ENCODE measurements around the gene LGALS4.
"Not testable (repeated sequence)": the region's sequence is repeated elsewhere in the genome, so short reads cannot be mapped to it uniquely, and the experiment has no call there.

The LGALS4 gene

DNA sequence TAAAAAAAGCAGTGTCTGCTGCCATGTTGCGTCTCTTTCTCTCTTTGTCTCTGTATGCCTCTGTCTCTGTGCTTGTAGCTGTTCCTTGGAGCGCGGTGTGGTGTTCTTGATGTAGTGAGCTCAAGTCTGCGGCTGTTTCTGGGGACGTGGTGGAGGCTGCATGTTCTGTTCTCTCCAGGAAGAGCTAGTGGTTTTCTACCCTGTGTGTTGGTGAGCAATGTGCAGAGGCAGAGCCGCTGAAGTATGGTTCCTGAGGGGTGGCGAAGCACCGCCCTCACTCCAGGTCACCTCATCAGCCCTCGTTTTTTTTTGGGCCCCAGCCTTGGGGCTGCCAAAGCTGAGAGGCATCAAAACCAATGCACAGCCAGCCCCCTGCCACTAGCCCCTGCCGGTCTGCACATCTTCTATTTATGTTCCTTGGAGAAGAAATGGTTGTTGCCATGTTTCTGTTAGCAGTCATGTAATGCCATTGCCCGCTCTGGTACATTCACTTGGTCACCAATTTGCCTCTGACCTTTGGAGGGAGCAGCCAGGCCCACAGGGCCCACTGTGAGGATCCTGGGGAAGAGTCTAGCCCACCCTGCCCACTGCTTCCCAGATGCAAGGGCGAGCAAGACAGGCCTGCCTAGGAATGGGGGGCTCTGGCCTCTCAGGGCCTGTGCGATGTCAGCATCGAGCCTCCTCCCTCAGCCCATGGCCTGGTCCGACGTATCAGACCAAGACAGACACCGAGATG, 29.9 kb upstream of the LGALS4 start:
- no peak for DNase-seq (ENCODE audit: low spot score)

DNA sequence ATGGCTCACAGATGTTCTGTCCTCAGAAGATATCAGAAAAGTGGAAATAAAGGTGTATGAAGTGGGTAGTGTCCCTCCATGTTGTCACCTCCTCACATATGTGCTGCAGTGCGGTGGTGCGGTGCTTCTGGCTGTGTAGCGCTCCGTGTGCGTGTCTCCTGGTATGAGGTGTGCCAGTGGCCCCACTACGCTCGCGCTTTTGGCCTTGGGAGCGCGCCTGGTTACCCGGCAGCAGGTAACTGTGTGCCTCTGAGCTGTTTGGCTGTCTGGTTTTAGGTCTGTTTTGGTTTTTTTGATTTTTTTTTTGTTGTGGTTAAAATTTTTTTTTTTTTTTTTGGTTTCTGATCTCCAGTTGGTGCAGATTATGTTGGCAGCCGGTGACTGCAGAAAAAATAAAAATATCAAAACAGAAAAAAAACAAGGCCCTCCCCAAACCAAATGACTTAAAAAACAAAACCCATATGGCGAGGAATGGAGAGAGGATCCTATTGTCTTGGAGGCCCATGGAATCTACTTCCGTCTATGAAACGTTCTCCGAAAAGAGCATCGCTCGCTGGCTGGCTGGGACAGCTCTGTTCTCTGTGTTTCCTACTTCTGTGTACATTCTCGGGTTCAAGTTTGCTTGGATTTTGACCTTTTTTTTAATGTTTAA, 29.2 kb upstream of the LGALS4 start:
- DNase-seq (ENCODE audit: low spot score): no peak

DNA sequence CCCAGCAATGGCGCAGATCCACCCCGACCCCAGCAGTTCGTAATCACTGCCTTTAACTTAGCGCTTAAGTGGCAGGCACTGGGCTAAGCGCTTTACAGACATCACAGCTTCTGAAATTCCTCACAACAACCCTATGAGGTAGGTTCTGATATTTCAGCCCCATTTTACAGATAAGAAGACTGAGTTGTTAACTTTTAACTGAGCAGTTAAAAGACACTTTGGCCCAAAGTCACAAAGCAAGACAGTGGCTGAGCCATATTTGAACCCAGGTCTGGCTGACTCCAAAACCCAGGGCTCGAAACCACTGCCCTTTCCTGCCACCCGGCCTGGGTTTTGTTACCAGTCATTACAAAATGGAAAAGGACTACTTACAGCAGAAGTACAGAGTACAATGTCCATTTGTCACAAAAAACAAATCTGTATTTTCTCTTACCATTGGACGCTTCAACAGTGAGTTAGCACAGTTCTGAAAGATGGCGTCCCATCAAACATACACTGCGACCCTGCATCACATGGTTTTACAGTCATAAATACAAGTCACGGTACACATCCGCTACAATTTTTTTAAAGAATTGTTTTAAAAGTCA, 28.5 kb upstream of the LGALS4 start:
- DNase-seq (ENCODE audit: low spot score): no peak

DNA sequence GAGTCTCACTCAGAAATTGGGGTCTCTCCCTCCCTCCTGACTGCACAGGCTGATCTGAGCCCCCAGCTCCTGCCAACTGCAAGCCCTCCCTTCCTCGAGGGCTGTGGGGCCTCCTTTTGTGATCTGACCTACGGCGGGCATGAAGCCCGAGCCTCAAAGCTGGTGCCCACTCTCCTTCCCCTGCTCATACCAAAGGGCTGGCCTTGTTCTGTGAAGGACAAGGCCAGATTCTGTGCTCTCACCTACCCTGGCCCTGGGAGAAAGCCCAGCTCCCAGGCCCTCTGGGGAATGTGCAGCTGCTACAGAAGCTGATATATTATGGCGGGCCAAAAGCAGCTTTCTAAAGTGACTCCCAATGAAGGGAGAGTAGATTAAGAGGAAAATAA, 27.8 kb upstream of the LGALS4 start:
- no peak for DNase-seq (ENCODE audit: low spot score)

DNA sequence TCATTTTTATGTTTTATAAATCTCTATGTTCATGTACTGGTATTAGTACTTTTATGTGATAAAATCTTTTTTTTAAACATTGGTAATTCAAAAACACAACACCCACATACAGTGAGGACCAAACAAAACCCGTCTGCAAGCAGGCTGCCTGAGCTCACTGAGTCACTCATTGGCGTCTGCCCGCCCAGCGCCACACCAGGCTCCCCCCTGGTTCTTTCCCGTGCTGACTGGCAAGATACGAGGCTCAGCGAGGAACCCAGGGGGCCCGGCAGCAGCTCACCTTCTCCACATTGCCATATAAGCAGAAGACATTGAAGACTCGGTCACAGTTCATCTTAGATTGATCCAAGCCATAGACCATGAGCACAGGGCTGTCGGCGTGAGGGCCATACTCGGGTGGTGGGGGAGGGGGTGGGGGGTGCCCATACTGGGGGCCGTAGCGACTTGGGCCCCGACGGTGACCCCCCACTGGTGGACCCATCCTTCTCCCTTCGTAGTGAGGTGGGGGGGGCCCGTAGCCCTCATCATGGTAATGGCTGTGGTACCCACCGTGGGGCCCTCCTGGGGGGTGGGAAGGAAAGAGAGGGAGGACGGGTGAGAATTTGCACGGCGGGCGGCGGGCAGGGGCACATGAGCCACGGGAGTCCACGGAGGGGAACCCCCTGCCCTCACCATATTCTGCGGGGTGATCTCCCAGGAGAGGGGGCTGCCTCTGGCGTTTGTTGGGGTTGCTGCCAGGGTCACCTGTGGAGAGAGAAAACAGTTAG, 27.3 kb upstream of the LGALS4 start:
- no peak for DNase-seq (ENCODE audit: low spot score)

DNA sequence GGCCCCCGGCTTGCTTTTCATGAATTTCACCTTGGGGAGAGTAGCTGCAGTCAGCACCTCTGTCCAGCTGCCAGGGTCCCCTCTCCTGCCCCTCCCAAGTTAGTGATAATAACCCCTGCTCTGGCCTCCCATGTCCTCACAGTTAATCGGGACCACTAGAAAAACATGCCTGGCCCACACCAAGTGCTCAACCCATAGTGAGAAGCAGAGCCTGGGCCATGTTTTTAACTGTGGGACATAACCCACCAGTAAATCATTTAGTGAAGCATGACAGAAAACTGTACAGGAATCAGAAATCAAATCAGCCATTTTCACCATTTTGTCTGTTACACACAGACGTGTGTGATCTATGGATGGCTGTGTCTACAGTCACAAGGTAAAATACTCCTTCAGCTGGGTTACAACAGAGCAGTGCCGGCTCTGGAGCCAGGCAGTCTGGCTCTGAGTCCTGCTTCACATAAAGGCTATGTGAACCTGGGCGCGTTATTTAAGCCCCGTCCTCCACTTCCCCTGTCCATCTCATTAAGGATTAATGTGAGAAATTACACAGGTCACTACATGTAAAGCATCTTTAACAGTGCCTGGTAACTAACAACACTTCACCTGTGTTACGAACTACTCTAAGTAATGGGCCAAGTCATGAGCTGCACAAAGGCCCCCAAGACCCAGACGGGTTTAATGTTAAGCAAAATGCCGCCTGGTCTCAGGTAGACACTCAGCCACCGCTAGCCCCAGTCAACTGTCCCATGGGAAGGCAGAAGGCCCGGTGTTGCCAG, 26.4 kb upstream of the LGALS4 start:
- DNase-seq (ENCODE audit: low spot score): no peak

DNA sequence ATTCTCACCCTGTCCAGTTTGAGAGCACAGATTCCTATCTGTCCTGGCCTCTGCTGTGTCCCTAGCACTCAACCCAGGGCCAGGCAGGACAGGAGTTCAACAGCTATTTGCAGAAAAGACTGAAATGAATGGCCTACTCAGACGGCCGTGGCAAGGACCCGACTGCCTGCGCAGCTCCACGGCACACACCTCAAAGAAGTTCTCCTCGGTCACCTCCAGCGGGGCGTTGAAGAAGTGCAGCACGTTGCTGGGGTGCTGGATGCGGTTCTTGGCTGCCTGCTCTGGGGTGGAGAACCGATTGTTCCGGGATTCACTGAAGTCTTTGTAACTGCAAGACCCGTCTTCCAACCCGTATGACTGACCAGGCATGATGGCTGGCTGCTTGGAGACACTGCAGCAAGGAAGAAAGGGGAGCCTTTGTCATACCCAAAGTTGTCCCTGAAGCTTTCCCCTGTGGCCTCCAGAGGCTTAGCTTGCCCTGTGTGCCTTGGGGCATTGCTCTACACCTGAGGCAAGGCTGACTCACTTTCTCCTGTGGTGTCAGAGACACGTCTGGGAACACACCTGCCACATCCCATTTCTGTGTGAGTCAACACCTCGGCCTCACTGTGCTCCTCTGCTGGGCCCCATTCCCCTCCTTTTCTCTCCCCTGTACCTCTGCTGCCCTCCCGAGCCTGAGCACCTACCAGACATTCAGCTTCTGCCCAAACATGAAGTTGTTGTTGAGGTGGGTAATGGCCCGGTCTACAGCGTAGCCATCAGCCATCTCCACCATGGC, 25.7 kb upstream of the LGALS4 start:
- no peak for DNase-seq (ENCODE audit: low spot score)

DNA sequence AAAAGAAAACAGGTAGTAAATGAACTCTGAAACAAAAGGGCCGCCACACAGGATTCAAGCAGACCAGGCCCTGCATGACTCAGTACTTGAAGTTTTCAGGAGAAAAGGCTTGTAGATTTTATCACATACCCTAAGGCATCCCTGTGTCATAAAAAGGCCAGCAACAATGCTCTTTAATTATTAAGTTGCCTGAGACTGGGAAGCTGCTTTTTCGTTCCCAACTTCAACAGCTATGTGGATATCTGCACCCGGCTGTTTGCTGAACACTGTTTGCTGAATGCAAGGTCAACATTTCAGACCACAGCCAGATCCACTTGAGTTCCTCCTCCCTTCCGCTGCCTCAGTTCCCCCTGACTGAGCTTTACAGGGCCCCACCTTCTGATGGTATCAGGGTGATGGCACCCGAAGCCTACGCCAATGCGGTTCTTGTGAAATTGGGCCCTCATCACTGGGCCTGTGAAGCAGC, 24.9 kb upstream of the LGALS4 start:
- DNase-seq (ENCODE audit: low spot score): no peak

DNA sequence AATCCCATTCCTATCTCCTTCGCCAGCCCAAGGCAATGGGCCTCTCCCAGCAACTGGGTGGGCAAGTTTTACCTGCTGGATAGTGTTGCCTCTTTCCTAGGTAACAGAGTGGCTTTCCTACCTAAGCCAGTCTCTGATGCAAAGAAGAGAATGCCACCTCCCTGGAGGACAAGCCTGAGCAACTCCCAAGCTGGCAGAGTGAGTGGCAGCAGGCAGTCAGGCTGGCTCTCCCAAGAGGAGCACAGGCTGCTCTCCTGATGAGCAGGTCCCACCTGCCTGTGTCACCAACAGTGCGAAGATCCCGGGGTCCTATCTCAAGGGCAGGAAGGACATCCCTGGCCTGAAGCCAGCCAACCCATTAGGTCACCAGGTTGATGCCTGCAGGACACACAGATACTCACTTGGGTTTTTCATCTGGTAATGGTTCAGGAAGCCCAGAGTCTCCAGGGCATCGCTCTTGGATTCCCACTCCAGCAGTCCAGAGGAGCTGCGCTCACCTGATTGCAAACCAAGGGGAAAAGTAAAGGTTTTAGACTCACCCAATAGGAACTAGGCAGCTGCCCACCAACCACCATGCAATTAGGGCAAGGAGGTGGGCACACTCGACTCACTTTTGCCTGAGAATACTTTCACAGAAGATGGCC, 24.4 kb upstream of the LGALS4 start:
- no peak for DNase-seq (ENCODE audit: low spot score)

DNA sequence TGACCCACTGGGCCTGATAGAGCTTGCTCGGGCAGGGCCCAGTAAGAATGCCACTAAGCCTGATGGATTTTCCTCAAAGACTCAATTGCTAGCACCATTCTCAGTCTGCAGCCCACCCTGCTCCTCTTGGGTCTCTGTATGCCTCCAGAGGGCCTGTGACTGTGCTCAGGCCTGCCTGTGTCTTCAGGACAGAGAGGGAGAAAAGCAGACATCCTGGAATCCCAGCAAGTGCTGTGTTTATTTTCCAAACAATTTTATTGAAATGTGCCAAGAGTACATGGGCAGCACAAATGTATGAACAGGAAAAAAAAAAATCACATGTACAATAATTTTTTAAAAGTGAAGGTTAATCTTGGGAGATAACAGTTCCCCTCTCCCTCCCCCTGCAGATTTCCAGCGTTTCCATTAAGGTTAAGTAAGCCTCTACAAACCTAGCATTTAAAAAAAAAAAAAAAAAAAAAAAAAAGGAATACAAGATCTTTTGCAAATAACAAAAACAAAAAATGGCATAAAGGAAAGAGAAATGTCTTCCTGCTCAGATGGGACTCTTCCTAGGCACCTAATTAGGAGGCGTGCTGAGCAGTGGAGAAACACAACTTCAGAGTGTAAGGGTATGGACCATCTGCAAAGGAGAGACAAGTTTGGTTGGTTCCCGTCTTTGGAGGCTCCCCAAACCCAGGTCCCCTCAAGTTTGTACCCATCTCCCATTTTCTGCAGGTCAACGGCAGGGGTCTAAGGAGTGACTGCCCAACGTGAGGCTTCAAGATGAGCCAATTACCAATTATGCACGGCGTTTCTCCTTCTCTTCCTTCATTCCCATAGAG, 23.6 kb upstream of the LGALS4 start:
- DNase-seq (ENCODE audit: low spot score): no peak

DNA sequence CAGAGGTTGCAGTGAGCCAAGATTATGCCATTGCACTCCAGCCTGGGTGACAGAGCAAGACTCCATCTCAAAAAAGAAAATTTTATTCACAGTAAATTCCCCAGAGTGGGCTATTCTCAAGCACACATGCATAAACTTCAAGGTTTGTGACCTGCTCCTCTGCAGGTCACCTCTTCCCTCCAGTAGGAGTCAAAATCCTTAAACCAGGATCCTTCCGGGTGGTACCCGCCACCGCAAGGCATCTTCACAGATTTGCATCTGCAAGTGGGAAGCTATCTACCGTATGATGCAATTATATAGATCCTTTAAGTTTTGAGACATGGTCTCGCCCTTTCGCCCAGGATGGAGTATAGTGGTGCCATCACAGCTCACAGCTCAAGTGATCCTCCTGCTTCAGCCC, 21.8 kb upstream of the LGALS4 start:
- DNase-seq (ENCODE audit: low spot score): no peak

DNA sequence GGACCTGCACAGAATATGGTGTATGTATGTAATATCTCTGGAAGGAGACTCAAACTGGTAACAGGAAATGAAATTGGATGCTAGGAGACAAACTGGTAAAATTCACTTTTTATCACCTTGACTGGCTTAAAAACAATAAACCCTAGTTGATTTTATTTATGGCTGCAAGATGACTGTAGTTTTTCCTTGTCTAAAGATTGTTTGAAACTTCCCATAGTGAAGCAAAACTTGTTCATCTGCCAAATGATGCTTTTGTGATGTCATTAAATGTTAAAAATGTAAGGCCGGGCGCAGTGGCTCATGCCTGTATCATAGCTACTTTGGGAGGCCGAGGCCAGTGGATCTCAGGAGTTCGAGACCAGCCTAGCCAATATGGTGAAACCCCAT, 21.4 kb upstream of the LGALS4 start:
- no peak for DNase-seq (ENCODE audit: low spot score)

DNA sequence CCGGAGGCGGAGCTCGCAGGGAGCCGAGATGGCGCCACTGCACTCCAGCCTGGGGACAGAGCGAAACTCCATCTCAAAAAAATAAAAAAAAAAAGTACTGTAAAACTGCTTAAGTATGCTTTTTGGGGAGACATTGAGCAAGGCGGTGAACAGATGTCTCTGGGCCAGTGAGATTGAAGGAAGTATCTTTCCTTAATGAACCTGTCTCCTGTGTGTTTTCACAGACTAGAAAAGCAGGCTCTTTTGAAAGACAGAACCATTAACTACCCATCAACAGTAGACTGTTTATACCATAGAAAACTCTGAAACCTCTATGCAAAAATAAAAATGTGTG, 20.3 kb upstream of the LGALS4 start:
- DNase-seq (ENCODE audit: low spot score): no peak

DNA sequence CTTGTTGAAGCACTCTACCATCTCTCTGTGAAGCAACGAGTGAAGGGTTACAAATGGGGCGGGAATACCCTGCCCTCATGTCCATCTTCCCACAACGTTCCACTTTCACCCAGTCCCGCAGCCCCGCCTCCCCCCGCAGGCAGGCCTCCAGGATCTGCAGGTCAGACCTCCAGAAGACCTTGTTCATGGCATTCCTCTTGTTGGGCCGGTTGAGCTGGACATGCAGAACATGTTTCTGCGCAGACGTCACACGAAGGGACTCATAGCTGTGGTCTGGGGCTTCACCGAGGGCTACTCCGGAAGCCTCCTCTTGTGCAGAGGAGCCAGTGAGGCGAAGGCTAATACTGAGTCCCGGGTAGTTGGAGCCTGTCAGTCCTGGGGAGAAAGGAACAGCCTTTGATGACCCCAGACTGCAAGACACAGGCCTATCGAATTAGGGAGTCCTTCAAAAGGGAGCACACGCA, 18.4 kb upstream of the LGALS4 start:
- peak; percentile 36 for DNase-seq (ENCODE audit: low spot score)

DNA sequence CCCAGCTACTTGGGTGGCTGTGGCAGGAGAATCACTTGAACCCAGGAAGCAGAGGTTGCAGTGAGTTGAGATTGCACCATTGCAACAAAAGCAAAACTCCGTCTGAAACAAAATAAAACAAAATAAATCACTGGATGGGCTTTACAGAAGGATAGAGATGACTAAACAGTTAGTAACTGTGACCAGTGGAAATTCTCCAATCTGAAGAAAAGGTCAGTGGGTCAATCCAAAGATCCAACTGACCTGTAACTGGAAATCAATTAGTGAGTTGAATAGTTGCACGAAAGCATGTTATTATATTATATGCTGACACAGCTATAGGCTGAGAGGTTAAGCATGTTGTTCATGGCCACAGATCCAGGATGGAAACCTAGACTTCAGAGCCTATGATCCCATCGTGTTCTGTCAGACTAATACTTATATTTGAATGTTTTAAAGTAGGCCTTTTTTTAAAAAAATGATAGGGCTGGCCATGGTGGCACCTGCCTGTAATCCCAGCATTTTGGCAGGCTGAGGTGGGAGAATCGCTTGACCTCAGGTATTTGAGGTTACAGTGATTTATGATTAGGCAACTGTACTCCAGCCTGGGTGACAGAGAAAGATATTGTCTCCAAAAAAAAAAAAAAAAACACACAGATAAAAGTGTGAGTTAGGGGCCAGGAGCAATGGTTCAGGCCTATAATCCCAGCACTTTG, 17.4 kb upstream of the LGALS4 start:
- no peak for DNase-seq (ENCODE audit: low spot score)

DNA sequence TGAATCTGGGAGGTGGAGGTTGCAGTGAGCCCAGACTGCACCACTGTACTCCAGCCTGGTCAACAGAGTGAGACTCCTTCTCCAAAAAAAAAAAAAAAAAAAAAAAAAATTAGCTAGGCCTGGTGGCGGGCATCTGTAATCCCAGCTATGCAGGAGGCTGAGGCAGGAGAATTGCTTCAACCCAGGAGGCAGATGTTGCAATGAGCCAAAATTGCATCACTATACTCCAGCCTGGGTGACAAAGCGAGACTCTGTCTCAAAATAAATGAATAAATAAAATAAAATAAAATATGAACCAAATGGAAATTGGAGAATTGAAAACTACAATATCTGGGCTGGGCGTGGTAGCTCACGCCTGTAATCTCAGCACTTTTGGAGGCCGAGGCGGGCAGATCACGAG, 16.5 kb upstream of the LGALS4 start:
- DNase-seq (ENCODE audit: low spot score): not testable (repeated sequence)

DNA sequence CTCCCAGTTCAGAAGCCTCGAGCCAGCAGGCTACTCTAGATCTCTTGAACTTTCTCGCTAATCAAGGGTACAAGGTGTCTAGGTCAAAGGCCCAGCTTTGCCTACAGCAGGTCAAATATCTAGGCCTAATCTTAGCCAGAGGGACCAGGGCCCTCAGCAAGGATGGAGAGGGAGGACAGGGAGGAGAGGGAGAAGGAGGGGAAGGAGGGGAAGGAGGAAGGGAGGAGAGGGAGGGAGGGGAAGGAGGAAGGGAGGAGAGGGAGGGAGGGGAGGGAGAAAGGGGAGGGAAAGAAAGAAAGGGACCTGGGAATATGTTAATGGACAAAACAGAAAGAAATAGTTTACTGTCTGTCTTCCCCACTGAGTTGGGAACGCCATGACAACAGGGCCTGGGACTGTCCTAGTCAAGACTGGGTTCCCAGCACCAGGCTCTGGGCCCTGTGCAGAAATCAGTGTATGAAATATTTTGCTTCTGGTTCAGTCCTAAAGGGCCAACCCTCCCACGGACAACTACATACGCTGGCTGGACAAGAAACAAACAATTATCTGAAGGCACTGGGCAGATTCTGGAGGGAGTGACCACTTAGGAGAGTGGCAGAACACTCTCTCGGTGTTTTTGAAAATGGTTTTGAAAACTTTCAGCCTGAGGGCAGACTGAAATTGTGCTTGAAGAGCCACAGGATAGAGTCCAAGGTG, 14.3 kb upstream of the LGALS4 start:
- no peak for DNase-seq (ENCODE audit: low spot score)

DNA sequence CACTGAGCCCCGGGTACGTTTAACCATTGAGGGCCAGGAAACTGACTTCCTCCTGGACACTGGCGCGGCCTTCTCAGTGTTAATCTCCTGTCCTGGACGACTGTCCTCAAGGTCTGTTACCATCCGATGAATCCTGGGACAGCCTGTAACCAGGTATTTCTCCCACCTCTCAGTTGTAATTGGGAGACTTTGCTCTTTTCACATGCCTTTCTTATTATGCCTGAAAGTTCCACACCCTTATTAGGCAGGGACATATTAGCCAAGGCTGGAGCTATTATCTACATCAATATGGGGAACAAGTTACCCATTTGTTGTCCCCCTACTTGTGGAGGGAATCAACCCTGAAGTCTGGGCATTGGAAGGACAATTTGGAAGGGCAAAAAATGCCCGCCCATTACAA, 13.2 kb upstream of the LGALS4 start:
- DNase-seq (ENCODE audit: low spot score): not testable (repeated sequence)
